Fibroblast of the aortic adventitia (primary cell): ENCODE data around the gene CRACR2B. TPM values are rescaled to one million over a fixed set of nuclear protein-coding genes. Genes with fewer than 3 reads are reported as not detected.

Source experiments
- DNase-seq: peaks from one replicate; pipeline ENCODE4 v3.0.0-alpha.2; 2010; ENCODE audit warnings: low read depth
- H3K4me3 ChIP-seq: 2 replicates; pipeline ENCODE4 v1.5.1; 2011; ENCODE audit warnings: low read depth, mild to moderate bottlenecking, control low read depth, low read length, moderate library complexity
- CTCF ChIP-seq: IDR thresholded peaks from 2 replicates; pipeline ENCODE4 v1.5.1; 2011; ENCODE audit warnings: mild to moderate bottlenecking, low read length, control low read depth, inconsistent platforms; ENCODE audit not compliant: insufficient read depth
- total RNA-seq: library from RNA; depleted of rRNA; stranded (reverse); fragments of >200 nt; gene quantifications from 2 replicates; pipeline ENCODE4 v1.2.3, GENCODE V29; 2012; ENCODE audit warnings: low replicate concordance

The CRACR2B gene
- total RNA-seq, 1 donor: 1.3 TPM

GRCh38 chr11:832529-833113 lies 4.9 kb downstream of the CRACR2B start, which contains the start of gene CD151:
CD151 (plus strand) TSS chr11:832952; CDS start chr11:836070, 3,118 bp downstream.
- DNase-seq: no peak
- H3K4me3 ChIP-seq: peak within 1 kb of the TSS; percentile 81
- no peak for TF ChIP-seq CTCF

- no peak for TF ChIP-seq CTCF
- DNase-seq: peak; percentile 35
- H3K4me3 ChIP-seq: peak overlapping the region; percentile 81
Observed at GRCh38 chr11:833114-833791, 5.5 kb downstream of the CRACR2B start.

GRCh38 chr11:833849-834311 lies 6.2 kb downstream of the CRACR2B start:
- TF ChIP-seq CTCF: no peak
- H3K4me3 ChIP-seq: peak overlapping the region; percentile 81

GRCh38 chr11:834371-835316 lies 6.9 kb downstream of the CRACR2B start:
- peak overlapping the region; percentile 60 for H3K4me3 ChIP-seq
- TF ChIP-seq CTCF: no peak
- peak; percentile 58 for DNase-seq

More at GRCh38 chr11:833849-834311, 6.2 kb downstream of the CRACR2B start:
- DNase-seq: peak; percentile 30

- no peak for TF ChIP-seq CTCF
- no peak overlapping the region for H3K4me3 ChIP-seq
- DNase-seq: no peak
Observed at GRCh38 chr11:836274-836673, 8.6 kb downstream of the CRACR2B start.

GRCh38 chr11:836700-837099 lies 9.0 kb downstream of the CRACR2B start:
- no peak overlapping the region for H3K4me3 ChIP-seq
- no peak for TF ChIP-seq CTCF
- DNase-seq: no peak
